Rectal smooth muscle tissue (tissue), 1 donor: ENCODE results near the gene FSHR.

Experiments
- H3K27ac ChIP-seq: one replicate; pipeline ENCODE4 v1.7.0; 2013; ENCODE audit warnings: low read depth, low read length, inconsistent platforms
- H3K27me3 ChIP-seq: one replicate; pipeline ENCODE4 v1.7.0; 2013; ENCODE audit warnings: low read length; ENCODE audit not compliant: control insufficient read depth, insufficient read depth
- H3K36me3 ChIP-seq: one replicate; pipeline ENCODE4 v1.7.0; 2013; ENCODE audit warnings: low read length; ENCODE audit not compliant: control insufficient read depth, insufficient read depth
- H3K4me1 ChIP-seq: one replicate; pipeline ENCODE4 v1.7.0; 2013; ENCODE audit warnings: low read length; ENCODE audit not compliant: control insufficient read depth, insufficient read depth
- H3K4me3 ChIP-seq: one replicate; pipeline ENCODE4 v1.7.0; 2013; ENCODE audit warnings: low read length
- H3K9ac ChIP-seq: one replicate; pipeline ENCODE4 v1.7.0; 2013; ENCODE audit warnings: low read length

FSHR gene

GRCh38 chr2:49044350-49045079 lies 109.8 kb downstream of the FSHR start:
- no peak overlapping the region for H3K27ac ChIP-seq
- H3K27me3 ChIP-seq = no peaks in the 10 kb centered on the region
- no peaks in the 10 kb centered on the region for H3K36me3 ChIP-seq
- no peak overlapping the region for H3K4me3 ChIP-seq
- H3K9ac ChIP-seq = no peak overlapping the region
- no peaks in the 10 kb centered on the region for H3K4me1 ChIP-seq

DNA sequence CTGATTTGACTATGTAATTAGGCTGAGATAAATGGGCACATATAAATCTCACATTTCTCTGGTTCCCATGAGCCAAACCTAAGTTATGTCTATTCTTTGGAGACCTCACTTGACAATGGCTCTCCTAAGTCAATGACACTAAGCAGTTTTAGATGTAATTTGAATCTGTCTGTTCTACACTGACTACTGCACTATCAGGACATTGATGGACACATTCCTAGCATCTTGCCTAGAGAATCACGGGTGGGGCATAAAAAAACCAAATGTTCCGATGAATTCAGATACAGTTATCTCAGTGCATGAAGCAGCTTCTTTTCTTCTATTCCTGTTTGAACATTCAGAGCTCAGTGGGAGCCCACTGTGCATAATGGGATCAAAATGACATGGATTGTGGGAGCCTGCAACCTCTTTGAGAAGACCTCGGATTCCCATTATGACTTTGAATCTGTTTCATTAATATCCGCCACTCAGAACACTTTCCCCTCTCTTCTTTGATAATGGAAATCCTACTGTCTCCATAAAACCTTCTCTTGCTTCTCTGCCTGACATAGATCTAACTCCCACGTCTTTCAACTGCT lies 110.8 kb downstream of the FSHR start:
- no peaks in the 10 kb centered on the region for H3K36me3 ChIP-seq
- no peak overlapping the region for H3K27ac ChIP-seq
- H3K27me3 ChIP-seq = no peaks in the 10 kb centered on the region
- no peak overlapping the region for H3K4me3 ChIP-seq
- no peak overlapping the region for H3K9ac ChIP-seq
- H3K4me1 ChIP-seq = no peaks in the 10 kb centered on the region

DNA sequence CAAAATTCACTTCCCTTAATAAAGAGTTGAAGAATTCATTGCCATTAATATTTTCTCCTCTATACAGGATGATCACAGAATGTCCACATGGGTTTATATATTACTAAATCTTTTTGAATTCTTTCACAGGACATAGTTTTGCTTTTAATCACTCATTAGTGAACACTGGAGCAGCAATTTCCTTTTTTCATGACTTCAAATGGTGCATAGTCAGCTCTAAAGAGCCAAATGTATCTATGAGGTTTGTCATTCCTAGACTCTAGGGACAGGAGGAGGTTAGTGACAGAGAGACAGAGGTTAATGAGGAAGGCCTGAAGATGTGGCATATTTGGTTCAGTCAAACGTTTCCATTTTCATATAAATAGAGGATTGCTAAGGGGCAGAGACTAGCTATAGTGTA lies 111.8 kb downstream of the FSHR start:
- no peaks in the 10 kb centered on the region for H3K27me3 ChIP-seq
- H3K4me3 ChIP-seq = no peak overlapping the region
- no peaks in the 10 kb centered on the region for H3K4me1 ChIP-seq
- H3K9ac ChIP-seq = no peak overlapping the region
- H3K27ac ChIP-seq = no peak overlapping the region
- H3K36me3 ChIP-seq = no peaks in the 10 kb centered on the region

- H3K27ac ChIP-seq = no peak overlapping the region
- H3K27me3 ChIP-seq = no peaks in the 10 kb centered on the region
- H3K4me3 ChIP-seq = no peak overlapping the region
- no peaks in the 10 kb centered on the region for H3K4me1 ChIP-seq
- no peak overlapping the region for H3K9ac ChIP-seq
- no peaks in the 10 kb centered on the region for H3K36me3 ChIP-seq
Measured at GRCh38 chr2:49041061-49041460, 113.3 kb downstream of the FSHR start.

DNA sequence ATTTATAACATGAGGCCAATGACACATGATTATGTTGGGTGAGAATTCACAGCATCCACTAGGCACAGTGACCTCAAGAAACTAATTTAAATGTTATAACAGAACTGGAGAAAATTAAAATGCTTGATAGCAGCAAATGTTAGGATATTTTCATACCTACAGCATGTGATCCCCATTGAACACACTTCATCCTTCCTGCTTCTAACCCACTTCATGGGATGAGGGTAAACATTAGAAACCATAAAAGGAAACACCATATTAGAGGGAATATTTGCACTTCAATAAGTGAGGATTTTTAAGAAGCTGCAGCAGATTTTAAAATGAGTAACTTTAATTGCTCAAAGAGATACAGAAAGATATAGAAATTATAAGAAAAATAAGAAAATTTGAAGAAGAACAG lies 117.1 kb downstream of the FSHR start:
- no peaks in the 10 kb centered on the region for H3K27me3 ChIP-seq
- no peak overlapping the region for H3K4me3 ChIP-seq
- no peak overlapping the region for H3K9ac ChIP-seq
- H3K4me1 ChIP-seq = no peaks in the 10 kb centered on the region
- no peak overlapping the region for H3K27ac ChIP-seq
- no peaks in the 10 kb centered on the region for H3K36me3 ChIP-seq

DNA sequence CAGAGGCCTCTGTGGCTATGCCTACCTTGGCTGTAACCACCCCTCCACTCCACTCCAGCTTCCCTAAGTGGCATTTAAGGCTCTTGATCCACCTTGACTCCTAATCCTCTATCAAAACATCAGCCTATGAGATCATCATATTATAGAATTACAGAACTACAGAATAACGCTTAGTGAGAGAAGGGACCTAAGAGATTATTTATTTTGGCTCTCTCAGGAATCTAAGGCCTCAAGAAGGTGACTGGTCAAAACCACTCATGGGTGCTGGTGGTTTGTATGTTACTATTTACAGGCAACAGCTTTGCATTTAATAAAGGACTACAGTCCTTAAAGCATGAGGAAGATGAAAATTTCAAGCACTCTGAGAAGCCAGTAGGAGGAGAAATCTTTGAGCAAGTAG lies 118.8 kb downstream of the FSHR start:
- Histone ChIP-seq H3K4me1 (no peaks in the 10 kb centered on the region), H3K4me3 (no peak overlapping the region), H3K36me3 (no peaks in the 10 kb centered on the region), H3K27ac (no peak overlapping the region), H3K9ac (no peak overlapping the region), H3K27me3 (no peaks in the 10 kb centered on the region)

DNA sequence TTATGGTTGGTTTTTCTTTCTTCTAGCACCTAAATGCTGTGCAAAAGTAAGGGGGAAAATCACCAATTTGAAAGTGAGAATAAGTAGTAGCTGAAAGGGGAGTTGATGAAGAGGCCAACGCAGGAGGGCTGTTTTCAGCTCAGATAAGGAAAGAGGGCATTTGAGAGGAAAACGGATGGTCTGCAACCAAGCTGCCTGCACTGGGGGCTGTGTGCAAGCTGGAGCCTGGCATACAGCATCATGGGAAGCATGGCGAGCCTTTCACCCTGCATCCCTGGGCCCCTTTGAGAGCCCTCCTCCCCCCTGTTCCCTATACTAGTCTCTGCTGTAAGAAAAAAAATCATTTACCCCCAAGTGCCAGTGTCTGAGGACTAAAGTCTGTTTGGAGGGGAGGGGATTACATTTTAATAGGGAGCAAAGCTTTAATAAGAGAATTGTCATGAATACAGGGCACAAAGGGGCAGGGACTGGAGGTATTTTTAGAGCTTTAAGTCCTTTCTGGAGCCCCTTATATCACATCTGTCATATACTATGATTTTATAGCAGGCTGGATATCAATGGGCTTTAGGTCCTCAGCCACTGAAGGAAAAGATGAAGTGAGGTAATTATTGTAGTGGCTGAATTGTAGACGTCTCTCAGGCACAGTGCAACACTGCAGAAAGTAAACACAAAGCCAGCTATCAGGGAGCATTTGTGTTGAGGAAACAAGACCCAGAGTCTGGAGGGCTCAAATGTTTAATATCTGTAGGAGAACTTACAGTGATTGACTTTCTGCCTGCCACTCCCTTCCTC lies 120.7 kb downstream of the FSHR start:
- no peak overlapping the region for H3K27ac ChIP-seq
- no peaks in the 10 kb centered on the region for H3K27me3 ChIP-seq
- no peaks in the 10 kb centered on the region for H3K36me3 ChIP-seq
- H3K9ac ChIP-seq = no peak overlapping the region
- H3K4me1 ChIP-seq = no peaks in the 10 kb centered on the region
- H3K4me3 ChIP-seq = no peak overlapping the region

DNA sequence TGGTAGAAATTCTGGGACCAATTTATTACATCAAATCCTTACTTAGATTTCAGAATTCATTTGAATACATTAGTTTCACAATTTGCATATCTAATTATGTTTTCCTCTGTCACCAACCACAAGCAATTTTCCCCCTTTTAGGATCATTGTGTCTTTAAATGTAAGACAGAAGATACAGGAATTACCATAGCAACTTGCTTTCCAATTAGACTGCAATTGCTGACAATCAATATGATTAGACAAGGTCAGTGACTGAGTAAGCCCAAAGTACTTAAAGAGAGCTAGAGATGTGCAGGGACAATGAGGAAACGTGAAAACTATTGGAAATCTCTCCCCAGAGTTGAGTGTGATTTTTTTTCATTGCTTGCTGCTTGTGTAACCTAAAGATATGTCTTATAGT lies 121.4 kb downstream of the FSHR start:
- Histone ChIP-seq H3K27ac (no peak overlapping the region), H3K36me3 (no peaks in the 10 kb centered on the region), H3K9ac (no peak overlapping the region), H3K27me3 (no peaks in the 10 kb centered on the region), H3K4me1 (no peaks in the 10 kb centered on the region), H3K4me3 (no peak overlapping the region)

DNA sequence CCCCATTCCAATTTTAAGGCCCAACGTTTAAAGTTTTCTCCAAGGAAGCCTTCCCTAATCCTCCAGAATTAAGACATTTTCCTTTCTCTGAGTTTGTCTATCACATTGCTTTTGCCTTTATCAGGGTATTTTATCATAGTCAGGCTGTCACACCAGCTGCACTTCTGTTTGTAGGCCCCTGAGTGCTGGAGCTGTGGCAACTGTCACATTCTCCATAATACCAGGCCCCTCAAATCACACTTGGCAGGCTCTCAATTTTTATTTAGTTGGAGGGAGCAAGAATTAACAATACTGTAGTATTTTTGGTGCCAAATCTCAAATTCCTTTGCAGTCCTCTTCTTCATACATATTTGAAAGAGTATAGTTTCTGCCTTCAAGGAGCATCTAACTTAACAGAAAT lies 122.2 kb downstream of the FSHR start:
- Histone ChIP-seq H3K36me3 (no peaks in the 10 kb centered on the region), H3K4me3 (no peak overlapping the region), H3K4me1 (no peaks in the 10 kb centered on the region), H3K27ac (no peak overlapping the region), H3K27me3 (no peaks in the 10 kb centered on the region), H3K9ac (no peak overlapping the region)

- no peaks in the 10 kb centered on the region for H3K27me3 ChIP-seq
- H3K9ac ChIP-seq = no peak overlapping the region
- no peak overlapping the region for H3K27ac ChIP-seq
- H3K36me3 ChIP-seq = no peaks in the 10 kb centered on the region
- H3K4me1 ChIP-seq = no peaks in the 10 kb centered on the region
- no peak overlapping the region for H3K4me3 ChIP-seq
Measured at GRCh38 chr2:49029406-49029805, 124.9 kb downstream of the FSHR start.

GRCh38 chr2:49028101-49028500 lies 126.2 kb downstream of the FSHR start:
- no peaks in the 10 kb centered on the region for H3K36me3 ChIP-seq
- no peaks in the 10 kb centered on the region for H3K4me1 ChIP-seq
- H3K4me3 ChIP-seq = no peak overlapping the region
- H3K27me3 ChIP-seq = no peaks in the 10 kb centered on the region
- H3K27ac ChIP-seq = no peak overlapping the region
- no peak overlapping the region for H3K9ac ChIP-seq

DNA sequence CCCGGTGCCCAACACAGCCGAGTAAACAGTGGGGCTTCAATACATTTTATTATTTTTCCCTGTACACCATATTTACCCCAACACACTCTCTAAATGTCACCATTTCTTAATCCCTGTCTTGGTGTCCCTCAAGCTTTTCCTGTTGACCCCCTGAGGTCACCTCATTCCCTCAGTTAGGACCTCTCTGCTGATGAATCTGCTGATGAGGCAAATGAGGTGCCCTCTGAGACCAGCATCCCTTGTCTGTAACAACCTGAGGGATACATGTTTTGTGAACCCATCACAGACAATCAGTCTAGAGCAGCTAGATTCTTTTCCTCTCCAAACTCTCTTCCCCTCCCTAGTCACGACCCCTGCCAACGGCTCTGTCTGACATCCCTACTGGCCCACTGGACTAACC lies 127.6 kb downstream of the FSHR start:
- Histone ChIP-seq H3K4me1 (no peaks in the 10 kb centered on the region), H3K27ac (no peak overlapping the region), H3K9ac (no peak overlapping the region), H3K36me3 (no peaks in the 10 kb centered on the region), H3K27me3 (no peaks in the 10 kb centered on the region), H3K4me3 (no peak overlapping the region)
